Measurements from ENCODE around the gene IL27RA.
A peak's percentile ranks its signal among the peaks of the same experiment; 100 is the strongest.

Gene IL27RA

DNA sequence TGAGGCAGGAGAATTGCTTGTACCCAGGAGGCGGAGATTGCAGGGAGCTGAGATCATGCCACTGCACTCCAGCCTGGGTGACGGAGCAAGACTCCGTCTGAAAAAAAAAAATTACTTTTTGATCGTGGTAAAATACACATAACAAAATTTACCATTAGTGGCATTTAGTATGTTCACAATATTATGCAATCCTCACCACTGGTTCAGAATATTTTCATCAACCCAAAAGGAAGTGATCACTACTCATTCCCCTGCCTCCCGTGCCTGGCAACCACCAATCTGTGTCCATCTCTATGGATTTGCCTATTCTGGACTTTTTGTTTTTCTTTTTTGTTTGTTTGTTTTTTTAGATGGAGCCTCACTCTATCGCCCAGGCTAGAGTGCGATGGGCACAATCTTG, 31.5 kb downstream of the IL27RA start (continued):
- TF ChIP-seq ZNF133 (tag by site-specific recombination; IDR thresholded peaks at IDR 0.05) (no peak), SETDB1 (IDR thresholded peaks at IDR 0.05; ENCODE audit: insufficient read length, low read length) (no peak)

DNA sequence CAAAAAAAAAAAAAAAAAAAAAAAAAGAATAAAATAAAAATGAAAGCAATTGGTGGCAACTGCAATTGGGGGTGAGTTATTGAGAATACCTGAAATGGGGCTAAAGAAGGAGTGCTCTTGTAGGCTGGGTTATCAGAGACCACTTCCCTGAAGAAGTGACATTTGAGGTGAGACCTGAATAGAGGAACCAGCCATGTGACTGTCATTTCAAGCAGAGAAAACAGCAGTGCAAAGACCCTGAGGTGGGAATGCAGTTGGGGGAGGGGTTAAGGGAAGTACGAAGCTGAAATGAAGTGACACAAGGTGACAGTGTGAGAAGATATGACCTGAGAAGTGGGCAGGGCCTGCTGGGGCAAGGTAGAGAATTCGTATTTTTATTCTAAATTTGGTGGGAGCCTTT, 34.6 kb downstream of the IL27RA start:
- POLR2A ChIA-PET: interaction anchor here (0.7 kb wide), 1 partner anchor 52 kb away, joined by 4 read pairs; no protein-coding TSS in a partner anchor
- CTCF ChIA-PET: interaction anchor here (0.6 to 1.2 kb wide), 2 partner anchors 8 to 36 kb away, joined by 3 read pairs; no protein-coding TSS in a partner anchor
- no peaks in the 10 kb centered on the region for H3K36me3 ChIP-seq (ENCODE audit: control insufficient read depth in 2 of 2, insufficient read depth in 1 of 2, low read length in 2 of 2)
- H3K4me3 ChIP-seq (ENCODE audit: low read depth, low read length): no peak overlapping the region
- no peaks in the 10 kb centered on the region for H3K9me3 ChIP-seq (ENCODE audit: control insufficient read depth, insufficient read depth, low read depth, low read length)
- H3K27ac ChIP-seq (ENCODE audit: extremely low read depth, low read depth, low read length): no peak overlapping the region
- no peaks in the 10 kb centered on the region for H3K4me1 ChIP-seq (ENCODE audit: control insufficient read depth, insufficient read depth, low read length)
- TF ChIP-seq, protein P1, sequence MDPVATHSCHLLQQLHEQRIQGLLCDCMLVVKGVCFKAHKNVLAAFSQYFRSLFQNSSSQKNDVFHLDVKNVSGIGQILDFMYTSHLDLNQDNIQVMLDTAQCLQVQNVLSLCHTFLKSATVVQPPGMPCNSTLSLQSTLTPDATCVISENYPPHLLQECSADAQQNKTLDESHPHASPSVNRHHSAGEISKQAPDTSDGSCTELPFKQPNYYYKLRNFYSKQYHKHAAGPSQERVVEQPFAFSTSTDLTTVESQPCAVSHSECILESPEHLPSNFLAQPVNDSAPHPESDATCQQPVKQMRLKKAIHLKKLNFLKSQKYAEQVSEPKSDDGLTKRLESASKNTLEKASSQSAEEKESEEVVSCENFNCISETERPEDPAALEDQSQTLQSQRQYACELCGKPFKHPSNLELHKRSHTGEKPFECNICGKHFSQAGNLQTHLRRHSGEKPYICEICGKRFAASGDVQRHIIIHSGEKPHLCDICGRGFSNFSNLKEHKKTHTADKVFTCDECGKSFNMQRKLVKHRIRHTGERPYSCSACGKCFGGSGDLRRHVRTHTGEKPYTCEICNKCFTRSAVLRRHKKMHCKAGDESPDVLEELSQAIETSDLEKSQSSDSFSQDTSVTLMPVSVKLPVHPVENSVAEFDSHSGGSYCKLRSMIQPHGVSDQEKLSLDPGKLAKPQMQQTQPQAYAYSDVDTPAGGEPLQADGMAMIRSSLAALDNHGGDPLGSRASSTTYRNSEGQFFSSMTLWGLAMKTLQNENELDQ (tag by site-specific recombination; IDR thresholded peaks at IDR 0.05; ENCODE audit: low read depth): no peak
- TF ChIP-seq ZNF623 (tag by site-specific recombination; IDR thresholded peaks at IDR 0.05) (peak; percentile 84), ZNF155 (tag by site-specific recombination; IDR thresholded peaks at IDR 0.05) (no peak), ZNF24 (tag by site-specific recombination; IDR thresholded peaks at IDR 0.05) (no peak)

DNA sequence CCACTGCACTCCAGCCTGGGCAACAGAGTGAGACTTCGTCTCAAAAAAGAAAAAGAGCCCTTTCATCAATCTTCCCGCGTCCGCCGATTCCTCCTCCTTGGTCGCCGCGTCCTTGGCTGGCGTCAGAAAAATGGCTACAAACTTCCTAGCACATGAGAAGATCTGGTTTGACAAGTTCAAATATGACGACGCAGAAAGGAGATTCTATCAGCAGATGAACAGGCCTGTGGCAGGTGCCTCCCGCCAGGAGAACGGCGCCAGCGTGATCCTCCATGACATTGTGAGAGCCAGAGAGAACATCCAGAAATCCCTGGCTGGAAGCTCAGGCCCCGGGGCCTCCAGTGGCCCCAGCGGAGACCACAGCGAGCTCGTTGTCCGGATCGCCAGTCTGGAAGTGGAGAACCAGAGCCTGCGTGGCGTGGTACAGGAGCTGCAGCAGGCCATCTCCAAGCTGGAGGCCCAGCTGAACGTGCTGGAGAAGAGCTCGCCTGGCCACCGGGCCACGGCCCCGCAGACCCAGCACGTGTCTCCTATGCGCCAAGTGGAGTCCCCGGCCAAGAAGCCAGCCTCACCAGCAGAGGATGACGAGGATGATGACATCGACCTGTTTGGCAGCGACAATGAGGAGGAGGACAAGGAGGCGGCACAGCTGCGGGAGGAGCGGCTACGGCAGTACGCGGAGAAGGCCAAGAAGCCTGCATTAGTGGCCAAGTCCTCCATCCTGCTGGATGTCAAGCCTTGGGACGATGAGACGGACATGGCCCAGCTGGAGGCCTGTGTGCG, 38.9 kb downstream of the IL27RA start:
- ChIA-PET CTCF (interaction anchor here (0.6 to 6.2 kb wide), 9 partner anchors 9 to 190 kb away, joined by 4 to 80 read pairs (median 6); partner anchors contain the start of genes IL27RA and PALM3), POLR2A (interaction anchor here (0.6 to 1.0 kb wide), 3 partner anchors 28 to 227 kb away, joined by 3 to 4 read pairs (median 3); partner anchors contain the start of gene ASF1B)
- Histone ChIP-seq H3K4me3 (ENCODE audit: low read depth, low read length) (no peak overlapping the region), H3K36me3 (ENCODE audit: control insufficient read depth in 2 of 2, insufficient read depth in 1 of 2, low read length in 2 of 2) (no peaks in the 10 kb centered on the region), H3K4me1 (ENCODE audit: control insufficient read depth, insufficient read depth, low read length) (no peaks in the 10 kb centered on the region), H3K9me3 (ENCODE audit: control insufficient read depth, insufficient read depth, low read depth, low read length) (no peaks in the 10 kb centered on the region), H3K27ac (ENCODE audit: extremely low read depth, low read depth, low read length) (no peak overlapping the region)
- TF ChIP-seq ZNF600 (tag by site-specific recombination; IDR thresholded peaks at IDR 0.05) (0 out of 2 replicates have a peak, but pooled peaks have one; percentile 26), ZNF837 (tag by site-specific recombination; IDR thresholded peaks at IDR 0.05) (no peak)

DNA sequence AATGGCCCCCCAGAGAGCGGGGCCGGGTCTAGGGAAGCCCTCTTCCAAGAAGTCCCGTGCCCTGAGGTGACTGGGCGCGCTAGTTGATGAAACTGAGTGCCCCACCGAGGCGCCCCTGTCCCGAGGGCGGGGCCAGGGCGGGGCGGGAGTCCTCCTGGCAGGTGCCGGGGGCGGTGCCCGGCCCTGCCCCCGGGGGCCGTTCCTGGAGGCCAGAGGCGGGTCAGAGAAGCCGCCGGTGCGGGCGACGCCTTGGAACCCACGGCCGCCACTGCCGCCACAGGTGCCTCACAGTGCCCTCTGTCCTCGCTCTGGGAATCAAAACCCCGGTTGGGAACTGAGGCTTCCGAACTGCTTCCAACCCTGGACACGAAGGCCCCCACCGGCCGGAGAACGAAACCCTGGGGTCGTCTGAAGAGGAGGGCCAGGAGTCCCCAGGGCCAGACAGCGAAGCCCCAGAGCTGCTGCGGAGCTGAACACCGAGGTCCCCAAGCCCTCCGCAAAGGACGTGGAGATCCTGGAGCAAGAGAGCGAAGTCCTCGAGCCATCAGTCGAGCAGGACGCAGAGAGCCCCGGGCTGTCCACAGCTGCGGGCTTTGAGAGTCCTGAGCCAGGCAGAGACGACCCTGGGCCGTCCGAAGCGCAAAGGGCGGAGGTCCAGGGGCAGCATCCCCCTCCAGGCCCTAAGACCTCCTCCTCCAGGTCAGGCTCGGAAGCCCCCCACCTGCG, 41.1 kb downstream of the IL27RA start, which contains the start of gene MISP3:
Gene MISP3 (plus strand): TSS at position 252 of the 726 bp plus-strand sequence. CDS start 524 bp downstream, outside the sequence.
- Histone ChIP-seq H3K4me1 (ENCODE audit: control insufficient read depth, insufficient read depth, low read length) (no peaks in the 10 kb centered on the region), H3K27ac (ENCODE audit: extremely low read depth, low read depth, low read length) (peak within 1 kb of the TSS; percentile 57), H3K36me3 (ENCODE audit: control insufficient read depth in 2 of 2, insufficient read depth in 1 of 2, low read length in 2 of 2) (no peaks in the 10 kb centered on the region), H3K9me3 (ENCODE audit: control insufficient read depth, insufficient read depth, low read depth, low read length) (no peaks in the 10 kb centered on the region), H3K4me3 (ENCODE audit: low read depth, low read length) (peak within 1 kb of the TSS; percentile 57)
- POLR2A ChIA-PET: interaction anchor here (0.8 to 1.6 kb wide), 8 partner anchors 14 to 192 kb away, joined by 3 to 11 read pairs (median 4); partner anchors contain the start of genes ASF1B, CC2D1A and IL27RA
- CTCF ChIA-PET: interaction anchor here (0.6 to 6.2 kb wide), 22 partner anchors 7 to 236 kb away, joined by 3 to 80 read pairs (median 4); partner anchors contain the start of genes IL27RA and PALM3
- TF ChIP-seq, protein P2, sequence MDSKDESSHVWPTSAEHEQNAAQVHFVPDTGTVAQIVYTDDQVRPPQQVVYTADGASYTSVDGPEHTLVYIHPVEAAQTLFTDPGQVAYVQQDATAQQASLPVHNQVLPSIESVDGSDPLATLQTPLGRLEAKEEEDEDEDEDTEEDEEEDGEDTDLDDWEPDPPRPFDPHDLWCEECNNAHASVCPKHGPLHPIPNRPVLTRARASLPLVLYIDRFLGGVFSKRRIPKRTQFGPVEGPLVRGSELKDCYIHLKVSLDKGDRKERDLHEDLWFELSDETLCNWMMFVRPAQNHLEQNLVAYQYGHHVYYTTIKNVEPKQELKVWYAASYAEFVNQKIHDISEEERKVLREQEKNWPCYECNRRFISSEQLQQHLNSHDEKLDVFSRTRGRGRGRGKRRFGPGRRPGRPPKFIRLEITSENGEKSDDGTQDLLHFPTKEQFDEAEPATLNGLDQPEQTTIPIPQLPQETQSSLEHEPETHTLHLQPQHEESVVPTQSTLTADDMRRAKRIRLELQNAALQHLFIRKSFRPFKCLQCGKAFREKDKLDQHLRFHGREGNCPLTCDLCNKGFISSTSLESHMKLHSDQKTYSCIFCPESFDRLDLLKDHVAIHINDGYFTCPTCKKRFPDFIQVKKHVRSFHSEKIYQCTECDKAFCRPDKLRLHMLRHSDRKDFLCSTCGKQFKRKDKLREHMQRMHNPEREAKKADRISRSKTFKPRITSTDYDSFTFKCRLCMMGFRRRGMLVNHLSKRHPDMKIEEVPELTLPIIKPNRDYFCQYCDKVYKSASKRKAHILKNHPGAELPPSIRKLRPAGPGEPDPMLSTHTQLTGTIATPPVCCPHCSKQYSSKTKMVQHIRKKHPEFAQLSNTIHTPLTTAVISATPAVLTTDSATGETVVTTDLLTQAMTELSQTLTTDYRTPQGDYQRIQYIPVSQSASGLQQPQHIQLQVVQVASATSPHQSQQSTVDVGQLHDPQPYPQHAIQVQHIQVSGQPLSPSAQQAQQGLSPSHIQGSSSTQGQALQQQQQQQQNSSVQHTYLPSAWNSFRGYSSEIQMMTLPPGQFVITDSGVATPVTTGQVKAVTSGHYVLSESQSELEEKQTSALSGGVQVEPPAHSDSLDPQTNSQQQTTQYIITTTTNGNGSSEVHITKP (tag by site-specific recombination; IDR thresholded peaks at IDR 0.05): peak; percentile 10
- TF ChIP-seq WT1 (tag by site-specific recombination; IDR thresholded peaks at IDR 0.05) (no peak), KLF1 (tag by site-specific recombination; IDR thresholded peaks at IDR 0.05) (peak; percentile 96), ZNF626 (tag by site-specific recombination; IDR thresholded peaks at IDR 0.05) (no peak), KLF8 (tag by site-specific recombination; IDR thresholded peaks at IDR 0.05) (peak; percentile 57; the same call in 1 of the 2 replicates), ZBTB20 (tag by site-specific recombination; IDR thresholded peaks at IDR 0.05) (peak; percentile 54; the same call in 1 of the 2 replicates), SP7 (tag by site-specific recombination; IDR thresholded peaks at IDR 0.05) (0 out of 2 replicates have a peak, but pooled peaks have one; percentile 15), ZNF2 (tag by site-specific recombination; IDR thresholded peaks at IDR 0.05) (peak; percentile 26; the same call in 1 of the 2 replicates), GFI1B (tag by site-specific recombination; IDR thresholded peaks at IDR 0.05) (no peak), SP3 (tag by site-specific recombination; IDR thresholded peaks at IDR 0.05) (peak; percentile 78), ZBTB17 (tag by site-specific recombination; IDR thresholded peaks at IDR 0.05) (peak; percentile 80)
- TF ChIP-seq, protein P3, sequence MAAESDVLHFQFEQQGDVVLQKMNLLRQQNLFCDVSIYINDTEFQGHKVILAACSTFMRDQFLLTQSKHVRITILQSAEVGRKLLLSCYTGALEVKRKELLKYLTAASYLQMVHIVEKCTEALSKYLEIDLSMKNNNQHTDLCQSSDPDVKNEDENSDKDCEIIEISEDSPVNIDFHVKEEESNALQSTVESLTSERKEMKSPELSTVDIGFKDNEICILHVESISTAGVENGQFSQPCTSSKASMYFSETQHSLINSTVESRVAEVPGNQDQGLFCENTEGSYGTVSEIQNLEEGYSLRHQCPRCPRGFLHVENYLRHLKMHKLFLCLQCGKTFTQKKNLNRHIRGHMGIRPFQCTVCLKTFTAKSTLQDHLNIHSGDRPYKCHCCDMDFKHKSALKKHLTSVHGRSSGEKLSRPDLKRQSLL (tag by site-specific recombination; IDR thresholded peaks at IDR 0.05): peak; percentile 89

Data from HEK293 (cell line).